IPS-18a (cell line): Measurements from ENCODE around the gene PRR20E.
"Not testable (repeated sequence)": the region's sequence is repeated elsewhere in the genome, so short reads cannot be mapped to it uniquely, and the experiment has no call there.

Source experiments
- H3K27ac ChIP-seq: one replicate; pipeline ENCODE4 v1.5.1; 2013; ENCODE audit warnings: low read length
- H3K27me3 ChIP-seq: one replicate; pipeline ENCODE4 v1.6.1; 2013; ENCODE audit warnings: mild to moderate bottlenecking, low read length; ENCODE audit not compliant: control insufficient read depth, insufficient read depth
- H3K36me3 ChIP-seq: one replicate; pipeline ENCODE4 v1.6.1; 2013; ENCODE audit warnings: low read depth, low read length; ENCODE audit not compliant: control insufficient read depth
- H3K4me1 ChIP-seq: one replicate; pipeline ENCODE4 v1.6.1; 2013; ENCODE audit warnings: low read depth, low read length; ENCODE audit not compliant: control insufficient read depth
- H3K4me3 ChIP-seq: one replicate; pipeline ENCODE4 v1.5.1; 2013; ENCODE audit warnings: low read length
- H3K9ac ChIP-seq: one replicate; pipeline ENCODE4 v1.6.1; 2013; ENCODE audit warnings: mild to moderate bottlenecking, low read length, moderate library complexity
- H3K9me3 ChIP-seq: one replicate; pipeline ENCODE4 v1.6.1; 2013; ENCODE audit warnings: low read depth, low read length; ENCODE audit not compliant: control insufficient read depth

The PRR20E gene

DNA sequence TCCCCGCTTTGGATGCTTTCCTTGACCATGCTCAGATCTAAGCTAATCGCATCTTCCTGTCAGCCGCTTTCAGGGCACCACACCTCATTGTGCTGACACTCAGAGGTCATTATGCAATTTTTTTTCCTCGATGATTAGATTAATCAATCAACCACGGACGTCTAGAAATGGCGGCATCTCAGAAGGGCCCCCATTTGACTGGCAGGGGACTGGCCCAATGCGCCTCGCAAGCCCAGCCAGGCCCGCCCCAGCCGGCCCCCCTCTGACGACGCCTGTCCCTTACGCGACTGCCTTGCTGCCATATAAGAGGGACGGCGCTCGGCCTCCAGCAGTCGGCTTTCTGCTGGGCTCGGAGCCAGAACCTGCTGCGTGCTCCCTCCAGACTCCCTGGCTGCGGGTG lies at the start of gene PRR20E:
TSS of gene PRR20E (plus strand) at position 301 of the 400 bp plus-strand sequence. CDS start 387 bp downstream, outside the sequence.
- H3K9me3 ChIP-seq, H3K27ac ChIP-seq, H3K27me3 ChIP-seq, H3K36me3 ChIP-seq, H3K4me1 ChIP-seq, H3K9ac ChIP-seq, H3K4me3 ChIP-seq: not testable (repeated sequence)

DNA sequence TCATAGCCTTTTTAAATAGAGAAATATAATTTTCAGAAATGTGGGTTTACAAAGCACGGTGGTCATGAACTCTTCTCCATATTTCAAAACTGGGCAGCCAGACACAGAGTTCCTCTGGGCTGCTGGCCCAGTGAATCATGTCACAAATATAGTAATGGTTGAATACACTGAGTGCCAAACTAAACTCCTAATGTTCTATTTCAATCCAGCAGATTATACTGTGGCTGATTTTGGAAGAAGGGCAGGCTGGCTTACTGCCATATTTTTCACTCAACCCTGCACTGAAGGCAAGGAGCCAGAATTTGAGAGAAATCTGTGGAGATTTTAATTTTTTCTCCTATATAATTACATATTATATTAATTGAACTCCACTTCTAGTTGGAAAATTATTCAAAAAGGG lies 43.3 kb upstream of the PRR20E start:
- no peaks in the 10 kb centered on the region for H3K4me1 ChIP-seq
- no peaks in the 10 kb centered on the region for H3K36me3 ChIP-seq
- H3K27ac ChIP-seq, result no peak overlapping the region
- no peak overlapping the region for H3K4me3 ChIP-seq
- H3K9me3 ChIP-seq, result no peaks in the 10 kb centered on the region
- no peaks in the 10 kb centered on the region for H3K27me3 ChIP-seq
- H3K9ac ChIP-seq, result no peak overlapping the region

DNA sequence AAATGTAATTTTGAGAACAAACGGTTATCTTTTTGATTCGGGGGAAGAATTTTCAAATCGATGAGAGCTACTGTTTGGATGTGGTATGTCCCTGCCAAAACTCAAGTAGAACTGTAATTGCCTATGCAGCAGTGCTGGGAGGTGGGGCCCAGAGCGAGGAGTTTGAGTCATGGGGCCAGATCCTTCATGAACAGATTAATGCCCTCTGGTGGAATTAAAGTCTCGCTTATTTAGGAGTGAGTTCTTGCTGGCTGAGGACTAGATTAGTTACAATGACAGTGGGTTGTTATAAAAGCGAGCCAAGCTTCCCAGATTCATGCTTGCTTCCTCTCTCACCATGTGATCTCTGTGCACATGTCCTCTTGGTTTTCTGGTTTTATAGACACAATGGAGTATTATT lies 38.1 kb upstream of the PRR20E start:
- Histone ChIP-seq H3K4me3 (no peak overlapping the region), H3K9ac (no peak overlapping the region), H3K9me3 (no peaks in the 10 kb centered on the region)

DNA sequence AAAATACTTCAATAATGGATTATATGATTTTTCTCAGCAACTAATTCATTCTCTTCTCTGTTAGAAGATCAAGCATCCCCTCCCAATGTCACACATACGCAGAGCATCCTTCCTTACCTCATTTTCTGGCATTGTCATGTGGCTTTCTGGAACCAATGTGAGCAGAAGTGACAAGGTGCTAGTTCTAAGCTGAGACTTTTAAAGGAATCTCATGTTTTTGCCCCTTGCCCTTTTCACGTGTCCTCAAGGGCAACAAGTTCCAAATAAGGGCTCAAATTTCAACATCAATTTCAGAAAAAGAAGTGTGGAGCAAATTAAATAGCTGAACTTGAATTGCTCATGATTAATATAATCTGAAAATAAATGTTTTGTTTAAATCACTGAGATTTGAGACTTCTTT lies 30.9 kb upstream of the PRR20E start:
- H3K27me3 ChIP-seq, result no peaks in the 10 kb centered on the region
- no peak overlapping the region for H3K4me3 ChIP-seq
- H3K9ac ChIP-seq, result no peak overlapping the region
- no peaks in the 10 kb centered on the region for H3K9me3 ChIP-seq
- H3K36me3 ChIP-seq, result no peaks in the 10 kb centered on the region
- H3K27ac ChIP-seq, result no peak overlapping the region
- no peaks in the 10 kb centered on the region for H3K4me1 ChIP-seq

More for the DNA sequence above, 38.1 kb upstream of the PRR20E start:
- no peaks in the 10 kb centered on the region for H3K4me1 ChIP-seq
- no peak overlapping the region for H3K27ac ChIP-seq
- H3K27me3 ChIP-seq, result no peaks in the 10 kb centered on the region
- H3K36me3 ChIP-seq, result no peaks in the 10 kb centered on the region

DNA sequence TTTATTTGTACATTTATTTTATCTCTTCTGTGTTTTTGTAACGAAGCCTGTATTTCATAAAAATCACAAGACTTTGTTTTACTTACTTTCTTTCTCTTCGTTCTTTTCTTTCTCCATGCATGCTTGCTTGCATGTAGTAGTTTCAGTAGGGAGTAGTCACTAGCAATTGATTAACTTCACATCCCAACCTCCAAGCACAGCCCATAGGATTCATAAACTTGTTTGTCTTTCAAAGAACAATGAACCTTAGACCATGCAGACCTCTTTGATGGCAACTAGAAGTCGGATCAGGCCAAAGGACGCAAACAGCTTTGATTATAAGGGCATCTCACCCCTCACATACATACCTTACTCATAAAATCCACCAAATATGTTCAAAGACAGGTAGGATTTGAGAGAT lies 29.4 kb upstream of the PRR20E start:
- no peak overlapping the region for H3K9ac ChIP-seq
- no peaks in the 10 kb centered on the region for H3K27me3 ChIP-seq
- H3K9me3 ChIP-seq, result no peaks in the 10 kb centered on the region
- H3K36me3 ChIP-seq, result no peaks in the 10 kb centered on the region
- no peak overlapping the region for H3K4me3 ChIP-seq
- H3K27ac ChIP-seq, result no peak overlapping the region
- H3K4me1 ChIP-seq, result no peaks in the 10 kb centered on the region

DNA sequence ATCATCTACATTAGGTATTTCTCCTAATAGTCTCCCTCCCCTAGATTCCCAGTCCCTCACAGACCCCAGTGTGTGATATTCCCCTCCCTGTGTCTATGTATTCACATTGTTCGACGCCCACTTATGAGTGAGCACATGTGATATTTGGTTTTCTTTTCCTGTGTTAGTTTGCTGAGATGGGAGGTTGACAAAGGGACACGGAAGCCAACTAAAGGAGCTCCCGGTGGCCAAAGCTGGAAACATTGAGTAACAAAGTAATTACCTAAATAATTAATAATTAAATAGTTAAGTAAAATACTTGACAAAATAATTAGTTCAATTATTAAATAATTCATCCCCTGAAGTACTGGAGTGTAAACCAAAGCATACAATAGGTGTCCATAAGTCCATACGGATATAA lies 28.0 kb upstream of the PRR20E start:
- H3K27ac ChIP-seq, result no peak overlapping the region
- no peaks in the 10 kb centered on the region for H3K9me3 ChIP-seq
- H3K9ac ChIP-seq, result no peak overlapping the region
- H3K4me3 ChIP-seq, result no peak overlapping the region
- H3K36me3 ChIP-seq, result no peaks in the 10 kb centered on the region
- no peaks in the 10 kb centered on the region for H3K4me1 ChIP-seq
- H3K27me3 ChIP-seq, result no peaks in the 10 kb centered on the region

DNA sequence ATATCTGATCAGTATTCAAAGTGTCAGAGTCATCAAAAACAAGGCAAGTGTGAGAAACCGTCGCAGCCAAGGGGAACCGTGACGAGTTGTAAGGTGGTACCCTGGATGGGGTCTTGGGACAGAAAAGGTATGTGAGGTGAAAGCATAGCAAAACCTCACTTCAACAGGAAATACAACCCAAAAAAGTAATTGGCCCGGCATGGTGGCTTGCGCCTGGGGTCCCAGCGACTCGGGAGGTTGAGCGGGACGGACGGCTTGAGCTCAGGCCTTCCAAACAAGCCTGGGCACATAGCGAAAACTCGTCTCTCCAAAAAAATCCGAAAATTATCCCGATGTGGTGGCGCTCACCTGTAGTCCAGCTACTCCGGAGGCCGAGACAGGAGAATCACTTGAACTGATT lies 27.2 kb upstream of the PRR20E start:
- not testable (repeated sequence) for H3K9ac ChIP-seq, H3K4me1 ChIP-seq, H3K9me3 ChIP-seq, H3K27ac ChIP-seq, H3K27me3 ChIP-seq, H3K36me3 ChIP-seq, H3K4me3 ChIP-seq

DNA sequence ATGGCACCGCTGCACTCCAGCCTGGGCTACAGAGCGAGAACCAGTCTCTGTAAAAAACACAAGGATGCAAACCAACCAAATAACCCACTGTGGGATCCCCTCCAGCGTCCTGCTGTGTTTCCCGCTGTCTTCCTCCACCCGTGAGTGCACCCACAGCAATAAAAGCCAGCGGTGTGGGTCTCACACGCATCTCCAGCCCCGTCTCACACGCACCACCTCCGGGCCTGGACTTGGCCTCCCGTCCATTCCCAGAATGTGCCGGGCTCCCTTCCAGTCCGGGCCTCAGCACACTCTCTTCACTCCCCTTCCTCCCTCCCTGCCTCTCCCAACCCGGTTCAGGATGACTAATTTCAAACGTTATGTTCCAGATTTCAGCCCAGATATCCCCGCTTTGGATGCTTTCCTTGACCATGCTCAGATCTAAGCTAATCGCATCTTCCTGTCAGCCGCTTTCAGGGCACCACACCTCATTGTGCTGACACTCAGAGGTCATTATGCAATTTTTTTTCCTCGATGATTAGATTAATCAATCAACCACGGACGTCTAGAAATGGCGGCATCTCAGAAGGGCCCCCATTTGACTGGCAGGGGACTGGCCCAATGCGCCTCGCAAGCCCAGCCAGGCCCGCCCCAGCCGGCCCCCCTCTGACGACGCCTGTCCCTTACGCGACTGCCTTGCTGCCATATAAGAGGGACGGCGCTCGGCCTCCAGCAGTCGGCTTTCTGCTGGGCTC lies 26.6 kb upstream of the PRR20E start, which contains the start of gene PRR20A:
TSS of gene PRR20A (plus strand) at position 684 of the 734 bp plus-strand sequence. CDS start 387 bp downstream, outside the sequence.
- not testable (repeated sequence) for H3K27ac ChIP-seq, H3K9me3 ChIP-seq, H3K36me3 ChIP-seq, H3K4me1 ChIP-seq, H3K4me3 ChIP-seq, H3K9ac ChIP-seq, H3K27me3 ChIP-seq

DNA sequence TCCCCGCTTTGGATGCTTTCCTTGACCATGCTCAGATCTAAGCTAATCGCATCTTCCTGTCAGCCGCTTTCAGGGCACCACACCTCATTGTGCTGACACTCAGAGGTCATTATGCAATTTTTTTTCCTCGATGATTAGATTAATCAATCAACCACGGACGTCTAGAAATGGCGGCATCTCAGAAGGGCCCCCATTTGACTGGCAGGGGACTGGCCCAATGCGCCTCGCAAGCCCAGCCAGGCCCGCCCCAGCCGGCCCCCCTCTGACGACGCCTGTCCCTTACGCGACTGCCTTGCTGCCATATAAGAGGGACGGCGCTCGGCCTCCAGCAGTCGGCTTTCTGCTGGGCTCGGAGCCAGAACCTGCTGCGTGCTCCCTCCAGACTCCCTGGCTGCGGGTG lies 19.8 kb upstream of the PRR20E start, which contains the start of gene PRR20B:
TSS of gene PRR20B (plus strand) at position 301 of the 400 bp plus-strand sequence. CDS start 387 bp downstream, outside the sequence.
- not testable (repeated sequence) for H3K36me3 ChIP-seq, H3K27ac ChIP-seq, H3K27me3 ChIP-seq, H3K9me3 ChIP-seq, H3K4me1 ChIP-seq, H3K9ac ChIP-seq, H3K4me3 ChIP-seq

DNA sequence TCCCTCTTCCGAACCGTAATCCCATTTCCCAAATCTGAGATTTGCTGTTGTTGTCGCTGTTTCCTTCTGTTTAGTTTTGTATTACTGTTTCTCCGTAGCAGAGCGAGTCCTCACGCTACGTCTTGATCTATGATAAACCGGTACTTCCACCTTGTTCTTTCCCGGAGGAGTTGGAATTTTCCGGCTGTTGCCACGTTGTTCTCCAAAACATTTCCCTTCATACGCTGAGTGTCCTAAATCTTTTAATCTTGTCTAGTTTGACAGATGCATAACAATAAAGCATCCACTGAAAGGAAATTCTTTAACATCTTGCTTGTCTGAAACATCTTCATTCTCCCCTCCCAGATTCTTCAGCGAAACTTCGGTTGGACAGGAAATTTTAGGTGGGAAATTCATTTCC lies 18.9 kb upstream of the PRR20E start:
- not testable (repeated sequence) for H3K9me3 ChIP-seq, H3K9ac ChIP-seq, H3K4me3 ChIP-seq, H3K4me1 ChIP-seq, H3K27me3 ChIP-seq, H3K36me3 ChIP-seq, H3K27ac ChIP-seq

DNA sequence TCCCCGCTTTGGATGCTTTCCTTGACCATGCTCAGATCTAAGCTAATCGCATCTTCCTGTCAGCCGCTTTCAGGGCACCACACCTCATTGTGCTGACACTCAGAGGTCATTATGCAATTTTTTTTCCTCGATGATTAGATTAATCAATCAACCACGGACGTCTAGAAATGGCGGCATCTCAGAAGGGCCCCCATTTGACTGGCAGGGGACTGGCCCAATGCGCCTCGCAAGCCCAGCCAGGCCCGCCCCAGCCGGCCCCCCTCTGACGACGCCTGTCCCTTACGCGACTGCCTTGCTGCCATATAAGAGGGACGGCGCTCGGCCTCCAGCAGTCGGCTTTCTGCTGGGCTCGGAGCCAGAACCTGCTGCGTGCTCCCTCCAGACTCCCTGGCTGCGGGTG lies 13.2 kb upstream of the PRR20E start, which contains the start of gene PRR20C:
TSS of gene PRR20C (plus strand) at position 301 of the 400 bp plus-strand sequence. CDS start 387 bp downstream, outside the sequence.
- H3K9ac ChIP-seq, H3K36me3 ChIP-seq, H3K9me3 ChIP-seq, H3K27ac ChIP-seq, H3K27me3 ChIP-seq, H3K4me1 ChIP-seq, H3K4me3 ChIP-seq: not testable (repeated sequence)

DNA sequence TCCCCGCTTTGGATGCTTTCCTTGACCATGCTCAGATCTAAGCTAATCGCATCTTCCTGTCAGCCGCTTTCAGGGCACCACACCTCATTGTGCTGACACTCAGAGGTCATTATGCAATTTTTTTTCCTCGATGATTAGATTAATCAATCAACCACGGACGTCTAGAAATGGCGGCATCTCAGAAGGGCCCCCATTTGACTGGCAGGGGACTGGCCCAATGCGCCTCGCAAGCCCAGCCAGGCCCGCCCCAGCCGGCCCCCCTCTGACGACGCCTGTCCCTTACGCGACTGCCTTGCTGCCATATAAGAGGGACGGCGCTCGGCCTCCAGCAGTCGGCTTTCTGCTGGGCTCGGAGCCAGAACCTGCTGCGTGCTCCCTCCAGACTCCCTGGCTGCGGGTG lies 6.7 kb upstream of the PRR20E start, which contains the start of gene PRR20D:
TSS of gene PRR20D (plus strand) at position 301 of the 400 bp plus-strand sequence. CDS start 387 bp downstream, outside the sequence.
- H3K27me3 ChIP-seq, H3K9me3 ChIP-seq, H3K4me3 ChIP-seq, H3K36me3 ChIP-seq, H3K4me1 ChIP-seq, H3K9ac ChIP-seq, H3K27ac ChIP-seq: not testable (repeated sequence)
